ENCODE data around the gene SLC10A3.

DNA sequence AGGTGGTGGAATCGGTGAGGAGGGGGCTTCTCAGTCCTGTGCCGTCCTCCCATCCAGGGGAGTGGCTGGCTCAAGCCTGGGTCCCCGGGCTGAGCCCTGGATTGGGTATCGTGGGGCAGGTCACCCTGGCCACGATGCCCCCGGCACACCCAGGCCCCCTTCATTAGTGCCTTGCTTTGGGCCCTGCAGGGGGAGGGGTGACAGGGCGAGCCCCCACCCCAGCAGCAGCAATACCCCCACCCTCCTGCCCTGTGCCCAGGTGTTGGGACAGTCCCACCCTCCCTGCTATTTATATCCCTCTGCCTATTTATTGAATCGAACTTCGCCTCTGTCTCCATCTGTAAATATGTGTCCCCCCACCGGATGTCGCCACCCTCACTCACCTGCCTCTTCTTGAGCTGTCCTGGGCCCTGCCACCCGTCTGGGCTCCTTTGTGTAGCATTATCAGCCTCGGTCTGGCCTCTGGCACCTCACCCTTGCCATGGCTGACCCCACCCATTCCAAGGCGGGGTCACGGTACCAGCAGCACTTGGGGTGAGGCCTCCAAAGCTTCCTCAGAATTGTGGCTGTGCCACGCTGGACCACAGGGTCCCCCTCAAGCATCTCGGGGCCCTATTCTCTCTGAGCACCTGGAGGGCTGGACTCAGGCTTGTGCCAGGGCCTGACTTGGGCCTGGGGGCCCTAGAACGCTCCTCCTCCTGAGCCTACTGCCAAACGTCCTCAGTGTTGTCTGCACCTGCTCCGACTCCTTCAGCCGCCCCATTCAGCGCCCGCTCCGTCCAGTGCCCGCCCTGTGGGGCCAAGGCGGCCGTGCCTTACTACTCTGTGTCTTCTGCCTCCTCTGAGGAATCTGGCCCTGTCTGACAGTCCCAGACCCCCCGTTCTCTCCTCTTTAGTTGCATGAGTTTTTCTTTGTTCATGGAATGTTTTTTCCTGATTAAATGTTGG, 17.5 kb downstream of the SLC10A3 start:
- TF ChIP-seq CBX3 (IDR thresholded peaks at IDR 0.05; ENCODE audit: borderline replicate concordance, low read depth) (no peak), POLR2A (IDR thresholded peaks at IDR 0.05; ENCODE audit: low read depth, low read length) (no peak), RFX5 (IDR thresholded peaks at IDR 0.05; ENCODE audit: low read depth, low read length) (no peak), FOXK2 (IDR thresholded peaks at IDR 0.05) (no peak), NR2C2 (IDR thresholded peaks at IDR 0.05; ENCODE audit: borderline replicate concordance, control insufficient read depth, insufficient read length, low read depth) (no peak), POLR2AphosphoS2 (IDR thresholded peaks at IDR 0.05; ENCODE audit: low read depth, low read length) (no peak), BACH1 (IDR thresholded peaks at IDR 0.05; ENCODE audit: borderline replicate concordance) (no peak), TCF12 (IDR thresholded peaks at IDR 0.05; ENCODE audit: low read depth, low read length) (no peak)
- TF ChIP-seq, protein P1, sequence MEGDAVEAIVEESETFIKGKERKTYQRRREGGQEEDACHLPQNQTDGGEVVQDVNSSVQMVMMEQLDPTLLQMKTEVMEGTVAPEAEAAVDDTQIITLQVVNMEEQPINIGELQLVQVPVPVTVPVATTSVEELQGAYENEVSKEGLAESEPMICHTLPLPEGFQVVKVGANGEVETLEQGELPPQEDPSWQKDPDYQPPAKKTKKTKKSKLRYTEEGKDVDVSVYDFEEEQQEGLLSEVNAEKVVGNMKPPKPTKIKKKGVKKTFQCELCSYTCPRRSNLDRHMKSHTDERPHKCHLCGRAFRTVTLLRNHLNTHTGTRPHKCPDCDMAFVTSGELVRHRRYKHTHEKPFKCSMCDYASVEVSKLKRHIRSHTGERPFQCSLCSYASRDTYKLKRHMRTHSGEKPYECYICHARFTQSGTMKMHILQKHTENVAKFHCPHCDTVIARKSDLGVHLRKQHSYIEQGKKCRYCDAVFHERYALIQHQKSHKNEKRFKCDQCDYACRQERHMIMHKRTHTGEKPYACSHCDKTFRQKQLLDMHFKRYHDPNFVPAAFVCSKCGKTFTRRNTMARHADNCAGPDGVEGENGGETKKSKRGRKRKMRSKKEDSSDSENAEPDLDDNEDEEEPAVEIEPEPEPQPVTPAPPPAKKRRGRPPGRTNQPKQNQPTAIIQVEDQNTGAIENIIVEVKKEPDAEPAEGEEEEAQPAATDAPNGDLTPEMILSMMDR (IDR thresholded peaks at IDR 0.05 in 2 of 3, conservative IDR thresholded peaks at IDR 0.05 in 1 of 3; ENCODE audit: control insufficient read depth in 2 of 3, extremely low read depth in 1 of 3, insufficient read depth in 1 of 3, low read depth in 3 of 3, low read length in 3 of 3) = no peak
- TF ChIP-seq, protein P2, sequence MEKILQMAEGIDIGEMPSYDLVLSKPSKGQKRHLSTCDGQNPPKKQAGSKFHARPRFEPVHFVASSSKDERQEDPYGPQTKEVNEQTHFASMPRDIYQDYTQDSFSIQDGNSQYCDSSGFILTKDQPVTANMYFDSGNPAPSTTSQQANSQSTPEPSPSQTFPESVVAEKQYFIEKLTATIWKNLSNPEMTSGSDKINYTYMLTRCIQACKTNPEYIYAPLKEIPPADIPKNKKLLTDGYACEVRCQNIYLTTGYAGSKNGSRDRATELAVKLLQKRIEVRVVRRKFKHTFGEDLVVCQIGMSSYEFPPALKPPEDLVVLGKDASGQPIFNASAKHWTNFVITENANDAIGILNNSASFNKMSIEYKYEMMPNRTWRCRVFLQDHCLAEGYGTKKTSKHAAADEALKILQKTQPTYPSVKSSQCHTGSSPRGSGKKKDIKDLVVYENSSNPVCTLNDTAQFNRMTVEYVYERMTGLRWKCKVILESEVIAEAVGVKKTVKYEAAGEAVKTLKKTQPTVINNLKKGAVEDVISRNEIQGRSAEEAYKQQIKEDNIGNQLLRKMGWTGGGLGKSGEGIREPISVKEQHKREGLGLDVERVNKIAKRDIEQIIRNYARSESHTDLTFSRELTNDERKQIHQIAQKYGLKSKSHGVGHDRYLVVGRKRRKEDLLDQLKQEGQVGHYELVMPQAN (conservative IDR thresholded peaks at IDR 0.05) = no peak

All from GM12878 (cell line).